C4-2B (cell line): ENCODE measurements around the gene NECAB2.

ENCODE experiments used
- ZFX ChIP-seq: fragments of 450-650 bp; IDR thresholded peaks from 2 replicates; pipeline ENCODE4 v1.6.1; 2017
- TF ChIP-seq, protein P1 (sequence below): fragments of 450-650 bp; conservative IDR thresholded peaks from 2 replicates; pipeline ENCODE4 v1.5.1; 2017; ENCODE audit warnings: mild to moderate bottlenecking

DNA sequence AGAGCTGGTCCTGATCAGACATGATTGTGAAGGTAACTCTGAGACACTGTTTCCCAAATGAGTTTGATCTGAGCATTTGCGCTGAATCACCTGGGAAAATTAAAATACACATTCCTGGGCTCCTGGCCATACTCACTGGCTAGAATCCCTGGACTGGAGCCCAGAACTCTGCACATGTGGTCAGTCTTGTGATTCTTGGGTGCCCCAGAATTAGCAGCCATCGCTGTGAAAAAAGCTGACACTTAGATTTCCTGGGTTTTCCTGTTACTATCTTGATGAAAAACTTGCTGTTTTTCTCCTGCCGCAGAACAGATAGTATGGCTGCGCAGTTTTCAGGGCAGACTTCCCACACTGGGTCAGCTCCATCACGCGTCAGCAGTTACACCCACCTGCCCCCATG, 24.6 kb downstream of the NECAB2 start:
- TF ChIP-seq, protein P1, sequence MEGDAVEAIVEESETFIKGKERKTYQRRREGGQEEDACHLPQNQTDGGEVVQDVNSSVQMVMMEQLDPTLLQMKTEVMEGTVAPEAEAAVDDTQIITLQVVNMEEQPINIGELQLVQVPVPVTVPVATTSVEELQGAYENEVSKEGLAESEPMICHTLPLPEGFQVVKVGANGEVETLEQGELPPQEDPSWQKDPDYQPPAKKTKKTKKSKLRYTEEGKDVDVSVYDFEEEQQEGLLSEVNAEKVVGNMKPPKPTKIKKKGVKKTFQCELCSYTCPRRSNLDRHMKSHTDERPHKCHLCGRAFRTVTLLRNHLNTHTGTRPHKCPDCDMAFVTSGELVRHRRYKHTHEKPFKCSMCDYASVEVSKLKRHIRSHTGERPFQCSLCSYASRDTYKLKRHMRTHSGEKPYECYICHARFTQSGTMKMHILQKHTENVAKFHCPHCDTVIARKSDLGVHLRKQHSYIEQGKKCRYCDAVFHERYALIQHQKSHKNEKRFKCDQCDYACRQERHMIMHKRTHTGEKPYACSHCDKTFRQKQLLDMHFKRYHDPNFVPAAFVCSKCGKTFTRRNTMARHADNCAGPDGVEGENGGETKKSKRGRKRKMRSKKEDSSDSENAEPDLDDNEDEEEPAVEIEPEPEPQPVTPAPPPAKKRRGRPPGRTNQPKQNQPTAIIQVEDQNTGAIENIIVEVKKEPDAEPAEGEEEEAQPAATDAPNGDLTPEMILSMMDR = no peak
- TF ChIP-seq ZFX = no peak
